GM08714 (cell line): ENCODE measurements around the gene KRT33A.
"Not testable (repeated sequence)": the region's sequence is repeated elsewhere in the genome, so short reads cannot be mapped to it uniquely, and the experiment has no call there.

ENCODE experiments used
- H3K4me3 ChIP-seq: fragments of 200-500 bp; sonication (Bioruptor generic); 2 replicates; pipeline ENCODE4 v1.5.1; 2014; ENCODE audit warnings: mild to moderate bottlenecking, low read length, inconsistent platforms
- ZNF274 ChIP-seq: IDR thresholded peaks from 2 replicates; pipeline ENCODE4 v1.6.1; 2012; ENCODE audit warnings: mild to moderate bottlenecking, low read depth, low read length

KRT33A gene

GRCh38 chr17:41377546-41377945 lies 26.9 kb upstream of the KRT33A start:
- no peak for TF ChIP-seq ZNF274
- no peak overlapping the region for H3K4me3 ChIP-seq

DNA sequence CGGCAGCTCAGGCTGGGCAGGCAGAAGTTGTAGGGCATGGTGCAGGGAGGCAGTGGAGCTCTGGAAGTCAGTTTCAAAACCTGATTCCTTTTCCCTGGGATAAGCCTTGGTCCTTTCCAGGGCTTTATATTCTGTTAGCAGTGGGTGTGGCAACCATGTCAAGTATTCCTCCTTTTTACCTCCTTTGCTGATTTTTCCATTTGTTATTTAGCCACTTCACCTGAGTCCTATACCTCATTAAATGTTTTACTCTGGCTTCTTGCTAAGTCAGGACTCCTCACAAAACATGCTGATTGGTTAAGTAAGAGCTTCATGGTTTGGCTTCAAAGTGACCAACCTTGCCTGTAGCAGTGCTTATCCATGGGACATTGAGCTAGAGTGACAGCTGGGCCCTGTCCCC lies 19.1 kb upstream of the KRT33A start, which contains the start of gene KRT33B:
Gene KRT33B (minus strand): TSS at position 101 of the 400 bp plus-strand sequence. CDS start 63 bp downstream, at position 38.
- TF ChIP-seq ZNF274 = no peak
- no peak within 1 kb of the TSS for H3K4me3 ChIP-seq

DNA sequence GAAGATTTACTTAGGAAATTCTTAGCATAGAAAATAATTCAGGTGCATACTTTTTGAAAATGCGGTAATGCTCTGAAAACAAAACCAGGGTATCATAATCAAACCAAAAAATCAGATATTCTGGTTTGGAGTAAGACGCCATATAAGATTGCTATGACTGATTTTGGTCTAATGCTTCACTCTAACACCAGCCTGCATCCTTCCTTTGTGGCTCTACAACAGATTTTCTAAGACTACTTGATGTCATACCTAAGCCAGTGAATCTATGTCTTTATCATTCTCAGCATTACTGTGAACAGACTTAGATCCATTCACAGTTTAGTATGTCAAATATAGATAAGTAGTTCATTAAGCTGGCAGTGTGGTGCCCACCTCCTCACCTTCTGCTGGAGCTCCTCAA lies 18.4 kb upstream of the KRT33A start:
- no peak for TF ChIP-seq ZNF274
- no peak overlapping the region for H3K4me3 ChIP-seq

DNA sequence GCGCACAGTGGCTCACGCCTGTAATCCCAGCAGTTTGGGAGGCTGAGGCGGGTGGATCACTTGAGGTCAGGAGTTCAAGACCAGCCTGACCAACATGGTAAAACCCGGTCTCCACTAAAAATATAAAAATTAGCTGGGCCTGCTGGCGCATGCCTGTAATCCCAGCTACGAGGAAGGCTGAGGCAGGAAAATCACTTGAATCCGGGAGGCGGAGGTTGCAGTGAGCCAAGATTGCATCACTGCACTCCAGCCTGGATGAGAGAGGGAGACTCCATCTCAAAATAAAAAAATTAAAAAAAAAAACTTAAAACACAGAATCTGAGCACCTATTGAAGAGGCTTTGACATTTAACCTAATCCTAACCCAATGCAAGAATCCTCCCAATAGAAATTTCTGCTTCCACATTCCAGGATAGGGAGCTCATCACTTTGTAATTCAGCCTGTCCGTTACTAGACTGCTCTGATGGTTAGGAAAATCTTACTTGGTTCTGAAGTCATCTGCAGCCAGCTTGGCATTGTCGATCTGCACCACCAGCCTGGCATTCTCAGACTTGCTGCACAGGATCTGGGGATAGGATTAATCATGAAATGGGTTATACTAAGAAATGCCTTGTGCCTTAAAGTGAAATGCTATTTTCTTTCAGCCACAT lies 16.9 kb upstream of the KRT33A start:
- no peak overlapping the region for H3K4me3 ChIP-seq
- no peak for TF ChIP-seq ZNF274

- no peak for TF ChIP-seq ZNF274
- H3K4me3 ChIP-seq = no peak overlapping the region
Observed at GRCh38 chr17:41366070-41366469, 15.4 kb upstream of the KRT33A start.

- TF ChIP-seq ZNF274 = no peak
- H3K4me3 ChIP-seq = no peak overlapping the region
Observed at GRCh38 chr17:41363881-41364280, 13.3 kb upstream of the KRT33A start.

DNA sequence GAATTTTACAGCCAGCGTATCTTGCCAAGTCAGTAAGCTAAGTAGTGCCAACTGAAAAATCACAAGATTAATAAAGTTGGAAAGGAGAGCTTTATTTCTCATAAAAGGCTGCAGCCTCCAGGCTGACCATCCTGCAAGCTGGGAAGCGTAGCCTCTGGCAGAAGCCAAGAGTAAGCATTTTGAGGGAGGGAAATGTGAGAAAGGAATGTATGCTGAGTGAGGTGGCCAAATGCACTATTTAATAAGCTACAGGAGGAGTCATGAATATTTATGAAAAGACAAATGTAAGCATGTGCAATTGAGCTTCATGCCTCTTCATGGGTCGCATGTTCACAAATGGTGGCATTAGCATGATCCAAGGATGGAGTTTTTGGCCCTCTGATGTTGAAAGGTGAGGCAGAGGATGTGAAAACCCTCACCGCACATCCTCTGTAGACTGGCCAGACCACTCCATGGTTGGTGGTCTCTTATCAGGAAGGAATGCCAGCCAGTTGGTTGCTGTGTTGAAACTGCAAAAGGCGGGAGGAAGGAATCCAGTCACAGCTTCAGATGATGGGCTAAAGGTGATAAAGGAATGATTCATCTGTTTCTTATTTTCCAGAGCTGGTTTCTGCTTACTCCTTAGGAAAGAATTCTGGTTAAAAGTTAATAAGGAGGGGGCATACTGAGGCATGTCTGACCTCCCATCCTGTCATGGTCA lies 9.8 kb upstream of the KRT33A start:
- no peak for TF ChIP-seq ZNF274
- no peak overlapping the region for H3K4me3 ChIP-seq

DNA sequence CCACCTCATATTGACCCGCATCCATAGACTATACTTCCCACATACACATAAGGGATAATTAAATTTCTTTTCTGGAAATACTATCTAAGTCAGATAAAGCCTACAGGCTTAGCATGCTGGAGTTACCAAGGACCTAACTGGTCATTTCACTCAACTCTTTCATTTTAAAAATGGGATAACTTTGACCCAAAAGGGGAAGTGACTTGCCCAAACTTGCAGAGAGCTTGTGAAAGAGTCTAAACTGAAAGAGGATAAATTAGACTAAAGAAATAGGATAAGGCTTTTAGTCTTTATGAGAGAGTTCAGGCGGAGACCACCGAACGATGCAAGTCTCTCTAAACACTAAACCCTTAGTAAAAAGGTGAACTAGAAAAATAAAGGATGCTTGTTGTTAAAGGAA lies 3.9 kb upstream of the KRT33A start:
- H3K4me3 ChIP-seq = no peak overlapping the region
- TF ChIP-seq ZNF274 = no peak

DNA sequence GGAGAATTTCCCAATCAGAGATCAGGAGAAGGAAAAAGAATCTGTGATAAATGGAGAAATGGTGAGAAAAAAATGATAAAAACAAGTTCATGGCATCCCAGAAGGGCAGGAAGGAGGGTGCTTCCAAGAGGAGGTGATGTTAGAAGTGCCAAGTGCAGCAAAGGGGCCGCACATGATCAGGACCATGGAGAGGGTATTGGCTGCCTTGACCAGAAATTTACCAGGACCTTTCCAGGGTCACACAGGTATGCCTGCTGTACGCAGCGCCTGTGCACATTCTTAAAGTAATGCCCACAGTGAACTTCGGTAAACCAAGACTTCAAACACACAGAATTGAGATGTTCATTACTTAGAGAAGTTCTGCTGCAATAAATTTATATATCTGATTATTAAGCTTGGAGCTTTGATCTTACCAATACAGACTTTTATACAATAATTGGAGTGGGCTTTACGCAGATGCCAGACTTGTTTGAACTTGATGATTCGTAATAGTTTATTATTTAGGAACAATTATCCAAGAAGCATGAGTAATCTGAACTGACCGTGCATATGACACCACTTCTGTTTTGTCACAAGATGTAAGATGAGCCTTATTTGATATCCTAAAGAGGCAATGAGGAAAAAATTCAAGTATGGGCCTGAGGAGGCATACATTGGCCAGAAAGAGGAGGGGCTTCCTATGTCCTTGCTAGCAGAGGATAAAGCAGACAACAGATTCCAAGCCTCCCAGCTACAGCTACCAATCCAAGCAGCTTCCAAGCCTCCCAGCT lies 2.2 kb upstream of the KRT33A start:
- no peak overlapping the region for H3K4me3 ChIP-seq
- TF ChIP-seq ZNF274 = no peak

DNA sequence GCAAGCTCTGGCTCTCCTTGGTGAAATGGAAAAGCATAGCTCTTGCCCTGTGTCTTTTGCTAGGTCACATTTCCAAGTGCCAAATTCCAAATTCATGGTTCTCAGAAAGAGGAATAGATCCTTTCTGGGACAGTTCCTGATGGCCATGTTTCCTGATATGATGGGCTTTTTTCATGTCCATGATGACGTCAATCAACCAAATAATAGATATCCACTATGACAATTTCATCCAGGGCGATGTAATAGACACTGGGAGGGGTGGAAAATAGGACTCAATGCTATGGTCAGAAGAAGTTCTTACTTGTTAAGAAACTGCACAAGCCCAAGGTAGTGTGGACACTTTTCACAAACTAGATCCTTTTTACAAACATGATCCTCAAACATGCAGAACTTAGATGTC lies 549 bp upstream of the KRT33A start:
- no peak overlapping the region for H3K4me3 ChIP-seq
- no peak for TF ChIP-seq ZNF274

DNA sequence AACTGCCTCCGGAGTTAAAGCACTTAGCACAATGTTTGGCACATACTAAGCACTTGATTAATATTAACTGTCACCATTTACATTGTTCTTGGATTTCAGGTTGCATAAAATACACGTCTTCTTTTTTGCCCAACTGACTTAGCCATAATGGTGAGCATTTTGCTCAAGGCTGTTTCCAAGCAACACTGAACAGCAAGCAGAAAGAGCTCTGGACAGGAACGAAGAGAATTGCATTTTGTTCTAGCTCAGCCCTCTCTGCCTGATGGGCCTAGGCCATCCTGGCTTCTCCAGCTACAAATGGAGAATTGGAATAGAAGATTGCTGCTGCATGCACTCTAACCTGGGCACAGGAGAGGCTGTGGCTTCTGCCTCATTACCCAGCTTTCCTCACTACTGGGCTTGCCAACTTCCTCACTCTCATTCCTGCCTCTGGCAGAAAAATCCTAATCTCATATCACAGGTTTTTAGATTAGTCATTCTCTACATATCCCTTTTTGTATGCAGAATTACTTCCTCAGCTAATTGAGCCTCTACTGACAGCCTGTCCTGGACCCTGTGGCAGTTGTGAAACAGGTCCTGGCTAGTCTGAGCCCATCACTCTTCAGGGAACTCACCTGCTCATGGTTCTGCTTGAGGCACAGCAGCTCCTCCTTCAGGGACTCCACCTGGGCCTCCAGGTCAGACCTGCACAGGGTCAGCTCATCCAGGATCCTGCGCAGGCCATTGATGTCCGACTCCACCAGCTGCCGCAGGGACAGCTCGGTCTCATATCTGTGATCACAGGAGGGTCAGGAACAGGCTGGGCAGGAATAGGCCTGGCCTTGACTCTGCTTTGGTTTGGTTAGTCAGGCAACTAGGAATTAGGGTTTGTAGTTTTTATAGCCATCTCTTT lies 2.5 kb downstream of the KRT33A start:
- H3K4me3 ChIP-seq = no peak overlapping the region
- TF ChIP-seq ZNF274 = no peak

DNA sequence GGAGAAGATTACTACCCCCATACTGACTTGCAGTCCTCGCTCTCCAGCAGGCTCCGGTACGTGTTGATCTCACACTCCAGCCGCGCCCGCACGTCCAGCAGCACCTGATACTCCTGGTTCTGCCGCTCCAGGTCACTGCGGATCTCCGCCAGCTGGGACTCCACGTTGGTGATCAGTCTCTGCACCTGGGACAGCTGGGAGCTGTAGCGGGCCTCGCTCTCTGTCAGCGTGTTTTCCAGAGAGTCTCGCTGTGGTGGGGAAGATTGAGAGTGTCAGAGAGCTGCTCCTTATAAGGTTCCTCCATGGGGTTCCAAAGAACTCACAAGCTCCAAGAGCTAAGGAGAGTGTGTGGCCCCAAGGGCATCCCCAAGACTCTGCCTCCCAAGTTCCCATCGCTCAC lies 4.2 kb downstream of the KRT33A start:
- H3K4me3 ChIP-seq = not testable (repeated sequence)

GRCh38 chr17:41345992-41346391 lies 4.6 kb downstream of the KRT33A start:
- TF ChIP-seq ZNF274 = no peak

DNA sequence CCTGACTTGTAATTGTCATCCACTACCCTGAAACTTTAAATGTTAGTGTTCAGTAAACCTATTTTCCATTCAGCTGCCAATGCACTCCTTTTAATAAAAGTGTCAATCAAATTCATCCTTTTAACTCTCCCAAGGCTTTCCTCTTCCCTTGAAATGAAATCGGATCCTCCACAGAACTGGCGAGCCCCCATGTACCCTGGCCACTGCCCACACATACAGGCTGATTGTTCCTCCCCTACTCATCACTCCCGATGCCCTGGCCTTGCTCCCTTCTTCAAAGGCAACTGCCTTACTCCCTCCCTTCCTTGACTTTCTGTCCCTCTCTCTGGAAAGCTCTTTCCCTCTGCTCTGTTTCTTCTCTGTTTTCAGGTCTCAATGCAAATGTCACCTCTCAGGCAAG lies 7.6 kb downstream of the KRT33A start:
- no peak overlapping the region for H3K4me3 ChIP-seq
- TF ChIP-seq ZNF274 = no peak

More at GRCh38 chr17:41345992-41346391, 4.6 kb downstream of the KRT33A start:
- H3K4me3 ChIP-seq = no peak overlapping the region
